K562 (cell line): ENCODE measurements around the gene ANKRD13A. TPM values are rescaled to one million over a fixed set of nuclear protein-coding genes. Genes with fewer than 3 reads are reported as not detected.

ENCODE experiments used
- CXXC5 ChIP-seq: fragments of 250-450 bp; sonication (Bioruptor Pico); IDR thresholded peaks from 2 replicates; pipeline ENCODE4 v1.8.0; 2022; ENCODE audit warnings: inconsistent platforms, mild to moderate bottlenecking, moderate library complexity
- DDX20 ChIP-seq: fragments of 450-650 bp; IDR thresholded peaks from 2 replicates; pipeline ENCODE4 v1.6.1; 2016; ENCODE audit warnings: missing genetic modification characterization, low read depth, mild to moderate bottlenecking, missing compliant biosample characterization, moderate library complexity
- KLF6 ChIP-seq: fragments of 250-450 bp; sonication (Bioruptor Pico); IDR thresholded peaks from 2 replicates; pipeline ENCODE4 v1.4.0; 2020; ENCODE audit warnings: mild to moderate bottlenecking, moderate library complexity, borderline replicate concordance
- MCM3 ChIP-seq: fragments of 450-650 bp; IDR thresholded peaks from 2 replicates; pipeline ENCODE4 v1.6.1; 2016
- MTF1 ChIP-seq: fragments of 250-450 bp; sonication (Bioruptor Pico); IDR thresholded peaks from 2 replicates; pipeline ENCODE4 v1.9.0; 2021; ENCODE audit warnings: moderate library complexity, mild to moderate bottlenecking, inconsistent platforms, borderline replicate concordance
- NFE2 ChIP-seq: IDR thresholded peaks from 2 replicates; pipeline ENCODE4 v1.6.1; 2014; ENCODE audit warnings: antibody characterized with exemption, low read depth
- TAF7 ChIP-seq: fragments of 450-650 bp; IDR thresholded peaks from 2 replicates; pipeline ENCODE4 v1.6.1; 2016; ENCODE audit warnings: missing genetic modification characterization, missing compliant biosample characterization
- TARDBP ChIP-seq: fragments of 450-650 bp; IDR thresholded peaks from 2 replicates; pipeline ENCODE4 v1.6.1; 2016
- TEAD4 ChIP-seq, 2 experiments: sonication (generic) in 1 of 2; formaldehyde crosslinking in 1 of 2; IDR thresholded peaks; 2 replicates each; pipeline versions ENCODE4 v1.6.1 to v1.8.0; 2012 to 2022; ENCODE audit warnings: borderline replicate concordance in 1 of 2, inconsistent platforms in 1 of 2, low read length in 1 of 2, mild to moderate bottlenecking in 1 of 2, missing genetic modification reagents in 1 of 2
- ZBTB1 ChIP-seq: sonication (generic); formaldehyde crosslinking; IDR thresholded peaks from 2 replicates; pipeline ENCODE4 v1.8.1; 2023; ENCODE audit warnings: missing genetic modification reagents, low read depth, mild to moderate bottlenecking, borderline replicate concordance
- ZNF324 ChIP-seq: fragments of 250-450 bp; sonication (Bioruptor Pico); IDR thresholded peaks from 2 replicates; pipeline ENCODE4 v1.4.0; 2020; ENCODE audit warnings: mild to moderate bottlenecking
- ZNF347 ChIP-seq: fragments of 450-650 bp; formaldehyde crosslinking; IDR thresholded peaks from 2 replicates; pipeline ENCODE4 v1.4.0; 2020; ENCODE audit warnings: low read depth, mild to moderate bottlenecking, moderate library complexity
- polyA plus RNA-seq, 8 experiments: library from polyadenylated mRNA; depleted of rRNA in 4 of 8; stranded (reverse) in 5 of 8; unstranded in 3 of 8; fragments of >200 nt; fragmentation: Nextera tagmentation in 2 of 8; fragmentation: Illumina TruSeq in 1 of 8; extraction: Ambion mirVana in 2 of 8; extraction: Trizol in 1 of 8; gene quantifications; 2 replicates each; pipeline versions ENCODE4 v1.2.1 to v1.2.3, GENCODE V29; 2011 to 2014; ENCODE audit warnings: inconsistent platforms in 1 of 8, missing spikeins in 1 of 8
- total RNA-seq, 7 experiments: library from RNA; depleted of rRNA in 6 of 7; stranded (reverse); fragments of >200 nt in 6 of 7; fragmentation: Illumina TruSeq in 2 of 7; extraction: Trizol in 2 of 7; gene quantifications; 2 replicates each; pipeline versions ENCODE4 v1.2.1 to v1.2.3, GENCODE V29; 2011 to 2021; ENCODE audit warnings: low replicate concordance in 1 of 7
- TF ChIP-seq, protein P1 (sequence below): fragments of 450-650 bp; formaldehyde crosslinking; IDR thresholded peaks from 2 replicates; pipeline ENCODE4 v1.4.0; 2022; ENCODE audit warnings: missing genetic modification characterization
- TF ChIP-seq, protein P2 (sequence below), 2 experiments: fragments of 450-650 bp in 1 of 2; IDR thresholded peaks; 2 replicates each; pipeline ENCODE4 v1.6.1; 2011 to 2017; ENCODE audit warnings: low read depth in 2 of 2, antibody characterized with exemption in 1 of 2, borderline replicate concordance in 1 of 2, low read length in 1 of 2, mild to moderate bottlenecking in 1 of 2, mixed read lengths in 1 of 2; ENCODE audit not compliant: control insufficient read depth in 1 of 2
- TF ChIP-seq, protein P3 (sequence below): IDR thresholded peaks from 2 replicates; pipeline ENCODE4 v1.6.1; 2014; ENCODE audit warnings: antibody characterized with exemption
- TF ChIP-seq, protein P4 (sequence below): fragments of 450-650 bp; formaldehyde crosslinking; IDR thresholded peaks from 2 replicates; pipeline ENCODE4 v1.4.0; 2020; ENCODE audit warnings: mild to moderate bottlenecking, mixed read lengths
- TF ChIP-seq, protein P5 (sequence below): fragments of 250-450 bp; sonication (Bioruptor Pico); IDR thresholded peaks from 2 replicates; pipeline ENCODE4 v1.5.0; 2022; ENCODE audit warnings: mild to moderate bottlenecking

The ANKRD13A gene
- total and polyA plus RNA-seq, 9 of the 15 experiments (the other 6 are each of a cell fraction or from before 2014, with no cell fraction given), result 5.0 to 55.0 (median 41.5) TPM

DNA sequence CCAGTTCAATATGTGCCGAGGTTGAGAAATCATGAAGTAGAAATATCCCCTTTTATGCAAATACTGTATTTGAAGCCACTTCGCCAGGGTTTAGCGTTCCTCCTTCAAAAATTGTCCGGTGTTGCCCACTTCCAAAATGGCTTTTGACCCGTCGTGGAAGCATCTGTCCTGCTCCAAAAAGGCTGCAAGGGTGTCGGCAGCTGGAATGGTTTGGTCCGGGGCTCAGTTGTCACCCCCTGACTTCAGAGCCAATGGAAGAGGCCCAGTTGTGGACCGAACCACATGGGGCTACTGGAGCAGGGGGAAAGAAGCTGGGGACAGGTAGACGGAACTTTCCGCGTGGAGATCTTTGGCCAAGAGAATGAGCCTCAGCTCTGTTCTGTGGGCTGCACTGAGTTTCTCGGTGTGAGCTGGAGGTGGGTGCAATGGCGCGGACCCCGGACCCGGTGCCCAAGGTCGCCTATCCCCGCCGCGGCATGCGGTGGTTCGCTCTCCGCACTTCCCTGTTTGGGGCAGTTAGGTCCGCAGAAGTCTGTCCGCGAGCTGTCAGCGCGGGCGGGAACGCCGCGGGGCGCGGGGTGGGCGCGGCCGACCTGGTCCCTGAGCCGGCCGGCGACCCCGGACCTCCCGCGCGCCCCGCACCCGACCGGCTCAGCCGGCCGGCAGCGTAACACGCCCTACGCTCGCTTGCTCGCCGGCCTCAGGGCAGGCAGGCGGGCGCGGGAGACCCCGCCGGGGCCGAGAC, at the start of gene ANKRD13A (continued):
- TF ChIP-seq ZBTB1 (CRISPR knock-in tag), result 0 out of 2 replicates have a peak, but pooled peaks have one; percentile 48
- TF ChIP-seq, protein P1, sequence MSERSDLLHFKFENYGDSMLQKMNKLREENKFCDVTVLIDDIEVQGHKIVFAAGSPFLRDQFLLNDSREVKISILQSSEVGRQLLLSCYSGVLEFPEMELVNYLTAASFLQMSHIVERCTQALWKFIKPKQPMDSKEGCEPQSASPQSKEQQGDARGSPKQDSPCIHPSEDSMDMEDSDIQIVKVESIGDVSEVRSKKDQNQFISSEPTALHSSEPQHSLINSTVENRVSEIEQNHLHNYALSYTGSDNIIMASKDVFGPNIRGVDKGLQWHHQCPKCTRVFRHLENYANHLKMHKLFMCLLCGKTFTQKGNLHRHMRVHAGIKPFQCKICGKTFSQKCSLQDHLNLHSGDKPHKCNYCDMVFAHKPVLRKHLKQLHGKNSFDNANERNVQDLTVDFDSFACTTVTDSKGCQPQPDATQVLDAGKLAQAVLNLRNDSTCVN (CRISPR knock-in tag), result peak; percentile 73; the same call in 1 of the 2 replicates
- TF ChIP-seq MCM3, result no peak
- TF ChIP-seq, protein P2, sequence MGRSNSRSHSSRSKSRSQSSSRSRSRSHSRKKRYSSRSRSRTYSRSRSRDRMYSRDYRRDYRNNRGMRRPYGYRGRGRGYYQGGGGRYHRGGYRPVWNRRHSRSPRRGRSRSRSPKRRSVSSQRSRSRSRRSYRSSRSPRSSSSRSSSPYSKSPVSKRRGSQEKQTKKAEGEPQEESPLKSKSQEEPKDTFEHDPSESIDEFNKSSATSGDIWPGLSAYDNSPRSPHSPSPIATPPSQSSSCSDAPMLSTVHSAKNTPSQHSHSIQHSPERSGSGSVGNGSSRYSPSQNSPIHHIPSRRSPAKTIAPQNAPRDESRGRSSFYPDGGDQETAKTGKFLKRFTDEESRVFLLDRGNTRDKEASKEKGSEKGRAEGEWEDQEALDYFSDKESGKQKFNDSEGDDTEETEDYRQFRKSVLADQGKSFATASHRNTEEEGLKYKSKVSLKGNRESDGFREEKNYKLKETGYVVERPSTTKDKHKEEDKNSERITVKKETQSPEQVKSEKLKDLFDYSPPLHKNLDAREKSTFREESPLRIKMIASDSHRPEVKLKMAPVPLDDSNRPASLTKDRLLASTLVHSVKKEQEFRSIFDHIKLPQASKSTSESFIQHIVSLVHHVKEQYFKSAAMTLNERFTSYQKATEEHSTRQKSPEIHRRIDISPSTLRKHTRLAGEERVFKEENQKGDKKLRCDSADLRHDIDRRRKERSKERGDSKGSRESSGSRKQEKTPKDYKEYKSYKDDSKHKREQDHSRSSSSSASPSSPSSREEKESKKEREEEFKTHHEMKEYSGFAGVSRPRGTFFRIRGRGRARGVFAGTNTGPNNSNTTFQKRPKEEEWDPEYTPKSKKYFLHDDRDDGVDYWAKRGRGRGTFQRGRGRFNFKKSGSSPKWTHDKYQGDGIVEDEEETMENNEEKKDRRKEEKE (IDR thresholded peaks at IDR 0.05; ENCODE audit: borderline replicate concordance in 1 of 2, control insufficient read depth in 1 of 2, low read depth in 2 of 2, low read length in 1 of 2), result peak in 1 of 2 experiments; percentile 100; a peak in 2 of 4 replicates
- 0 out of 2 replicates have a peak, but pooled peaks have one; percentile 27 for TF ChIP-seq NFE2
- TF ChIP-seq, protein P3, sequence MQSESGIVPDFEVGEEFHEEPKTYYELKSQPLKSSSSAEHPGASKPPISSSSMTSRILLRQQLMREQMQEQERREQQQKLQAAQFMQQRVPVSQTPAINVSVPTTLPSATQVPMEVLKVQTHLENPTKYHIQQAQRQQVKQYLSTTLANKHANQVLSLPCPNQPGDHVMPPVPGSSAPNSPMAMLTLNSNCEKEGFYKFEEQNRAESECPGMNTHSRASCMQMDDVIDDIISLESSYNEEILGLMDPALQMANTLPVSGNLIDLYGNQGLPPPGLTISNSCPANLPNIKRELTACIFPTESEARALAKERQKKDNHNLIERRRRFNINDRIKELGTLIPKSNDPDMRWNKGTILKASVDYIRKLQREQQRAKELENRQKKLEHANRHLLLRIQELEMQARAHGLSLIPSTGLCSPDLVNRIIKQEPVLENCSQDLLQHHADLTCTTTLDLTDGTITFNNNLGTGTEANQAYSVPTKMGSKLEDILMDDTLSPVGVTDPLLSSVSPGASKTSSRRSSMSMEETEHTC, result no peak
- TF ChIP-seq TEAD4 (IDR thresholded peaks at IDR 0.05; ENCODE audit: low read length), result peak; percentile 54
- no peak for TF ChIP-seq TEAD4 (CRISPR knock-in tag; IDR thresholded peaks at IDR 0.05; ENCODE audit: borderline replicate concordance)
- no peak for TF ChIP-seq TARDBP
- TF ChIP-seq, protein P4, sequence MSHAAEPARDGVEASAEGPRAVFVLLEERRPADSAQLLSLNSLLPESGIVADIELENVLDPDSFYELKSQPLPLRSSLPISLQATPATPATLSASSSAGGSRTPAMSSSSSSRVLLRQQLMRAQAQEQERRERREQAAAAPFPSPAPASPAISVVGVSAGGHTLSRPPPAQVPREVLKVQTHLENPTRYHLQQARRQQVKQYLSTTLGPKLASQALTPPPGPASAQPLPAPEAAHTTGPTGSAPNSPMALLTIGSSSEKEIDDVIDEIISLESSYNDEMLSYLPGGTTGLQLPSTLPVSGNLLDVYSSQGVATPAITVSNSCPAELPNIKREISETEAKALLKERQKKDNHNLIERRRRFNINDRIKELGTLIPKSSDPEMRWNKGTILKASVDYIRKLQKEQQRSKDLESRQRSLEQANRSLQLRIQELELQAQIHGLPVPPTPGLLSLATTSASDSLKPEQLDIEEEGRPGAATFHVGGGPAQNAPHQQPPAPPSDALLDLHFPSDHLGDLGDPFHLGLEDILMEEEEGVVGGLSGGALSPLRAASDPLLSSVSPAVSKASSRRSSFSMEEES (CRISPR knock-in tag), result no peak
- no peak for TF ChIP-seq ZNF324
- peak; percentile 67; the same call in 1 of the 2 replicates for TF ChIP-seq KLF6 (CRISPR knock-in tag)
- TF ChIP-seq CXXC5, result peak; percentile 69
- TF ChIP-seq ZNF347 (CRISPR knock-in tag), result no peak
- no peak for TF ChIP-seq MTF1 (CRISPR knock-in tag)
- no peak for TF ChIP-seq DDX20 (tag)
- TF ChIP-seq, protein P5, sequence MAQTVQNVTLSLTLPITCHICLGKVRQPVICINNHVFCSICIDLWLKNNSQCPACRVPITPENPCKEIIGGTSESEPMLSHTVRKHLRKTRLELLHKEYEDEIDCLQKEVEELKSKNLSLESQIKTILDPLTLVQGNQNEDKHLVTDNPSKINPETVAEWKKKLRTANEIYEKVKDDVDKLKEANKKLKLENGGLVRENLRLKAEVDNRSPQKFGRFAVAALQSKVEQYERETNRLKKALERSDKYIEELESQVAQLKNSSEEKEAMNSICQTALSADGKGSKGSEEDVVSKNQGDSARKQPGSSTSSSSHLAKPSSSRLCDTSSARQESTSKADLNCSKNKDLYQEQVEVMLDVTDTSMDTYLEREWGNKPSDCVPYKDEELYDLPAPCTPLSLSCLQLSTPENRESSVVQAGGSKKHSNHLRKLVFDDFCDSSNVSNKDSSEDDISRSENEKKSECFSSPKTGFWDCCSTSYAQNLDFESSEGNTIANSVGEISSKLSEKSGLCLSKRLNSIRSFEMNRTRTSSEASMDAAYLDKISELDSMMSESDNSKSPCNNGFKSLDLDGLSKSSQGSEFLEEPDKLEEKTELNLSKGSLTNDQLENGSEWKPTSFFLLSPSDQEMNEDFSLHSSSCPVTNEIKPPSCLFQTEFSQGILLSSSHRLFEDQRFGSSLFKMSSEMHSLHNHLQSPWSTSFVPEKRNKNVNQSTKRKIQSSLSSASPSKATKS (CRISPR knock-in tag), result no peak
- TF ChIP-seq TAF7 (tag), result peak; percentile 17; the same call in 1 of the 2 replicates
